Measurements from ENCODE around the gene PXDN.

The PXDN gene

DNA sequence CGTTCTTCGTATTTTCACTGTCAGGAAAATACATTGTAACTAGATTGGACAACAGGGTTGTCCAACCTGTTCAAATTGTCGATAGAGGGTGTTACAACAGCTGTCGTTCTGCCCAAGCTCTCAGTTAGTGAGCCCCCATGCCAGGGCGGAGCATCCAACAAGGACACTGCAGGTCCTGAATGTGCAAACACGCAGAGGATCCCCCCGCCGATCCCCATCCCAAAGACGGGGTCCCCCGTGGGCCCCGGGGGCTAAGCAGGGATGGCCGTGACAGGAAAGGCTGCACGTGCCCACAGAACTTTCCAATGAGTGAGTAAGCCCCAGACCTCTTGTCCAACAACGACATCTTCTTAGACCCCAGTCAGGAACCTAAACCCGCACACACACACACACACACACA, 140.8 kb downstream of the PXDN start:
- H3K4me3 ChIP-seq (ENCODE audit: low read length), result no peak overlapping the region
- TF ChIP-seq, protein P1, sequence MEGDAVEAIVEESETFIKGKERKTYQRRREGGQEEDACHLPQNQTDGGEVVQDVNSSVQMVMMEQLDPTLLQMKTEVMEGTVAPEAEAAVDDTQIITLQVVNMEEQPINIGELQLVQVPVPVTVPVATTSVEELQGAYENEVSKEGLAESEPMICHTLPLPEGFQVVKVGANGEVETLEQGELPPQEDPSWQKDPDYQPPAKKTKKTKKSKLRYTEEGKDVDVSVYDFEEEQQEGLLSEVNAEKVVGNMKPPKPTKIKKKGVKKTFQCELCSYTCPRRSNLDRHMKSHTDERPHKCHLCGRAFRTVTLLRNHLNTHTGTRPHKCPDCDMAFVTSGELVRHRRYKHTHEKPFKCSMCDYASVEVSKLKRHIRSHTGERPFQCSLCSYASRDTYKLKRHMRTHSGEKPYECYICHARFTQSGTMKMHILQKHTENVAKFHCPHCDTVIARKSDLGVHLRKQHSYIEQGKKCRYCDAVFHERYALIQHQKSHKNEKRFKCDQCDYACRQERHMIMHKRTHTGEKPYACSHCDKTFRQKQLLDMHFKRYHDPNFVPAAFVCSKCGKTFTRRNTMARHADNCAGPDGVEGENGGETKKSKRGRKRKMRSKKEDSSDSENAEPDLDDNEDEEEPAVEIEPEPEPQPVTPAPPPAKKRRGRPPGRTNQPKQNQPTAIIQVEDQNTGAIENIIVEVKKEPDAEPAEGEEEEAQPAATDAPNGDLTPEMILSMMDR (conservative IDR thresholded peaks at IDR 0.05; ENCODE audit: low read depth, low read length), result no peak
- DNase-seq (ENCODE audit: low read depth), result no peak

DNA sequence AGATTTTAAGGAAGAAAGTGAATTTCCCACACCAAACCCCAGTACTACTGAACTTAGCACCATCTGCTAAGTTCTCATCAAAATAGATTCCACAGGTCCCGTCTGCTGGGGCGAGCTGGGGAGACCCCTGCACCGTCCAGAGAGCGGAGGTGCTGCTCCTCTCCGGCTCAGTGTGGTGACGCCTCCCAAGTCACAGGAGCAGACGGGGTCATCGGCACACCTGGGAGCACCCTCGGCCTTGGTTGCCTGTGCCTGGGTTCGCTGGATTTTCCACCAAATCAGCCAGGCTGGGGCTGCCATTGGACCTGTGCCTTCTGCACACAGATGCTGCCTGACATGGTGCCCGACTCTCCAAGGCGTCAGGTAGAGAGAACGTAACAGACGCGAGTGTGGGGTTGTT, 141.3 kb downstream of the PXDN start:
- no peak overlapping the region for H3K4me3 ChIP-seq (ENCODE audit: low read length)
- TF ChIP-seq, protein P1 (conservative IDR thresholded peaks at IDR 0.05; ENCODE audit: low read depth, low read length), result no peak
- no peak for DNase-seq (ENCODE audit: low read depth)

GRCh38 chr2:1602278-1603010, 141.9 kb downstream of the PXDN start:
- DNase-seq (ENCODE audit: low read depth), result no peak
- no peak overlapping the region for H3K4me3 ChIP-seq (ENCODE audit: low read length)
- TF ChIP-seq, protein P1 (conservative IDR thresholded peaks at IDR 0.05; ENCODE audit: low read depth, low read length), result no peak

- TF ChIP-seq, protein P1 (conservative IDR thresholded peaks at IDR 0.05; ENCODE audit: low read depth, low read length), result no peak
- no peak for DNase-seq (ENCODE audit: low read depth)
- no peak overlapping the region for H3K4me3 ChIP-seq (ENCODE audit: low read length)
Observed at GRCh38 chr2:1601471-1602277, 142.6 kb downstream of the PXDN start.

DNA sequence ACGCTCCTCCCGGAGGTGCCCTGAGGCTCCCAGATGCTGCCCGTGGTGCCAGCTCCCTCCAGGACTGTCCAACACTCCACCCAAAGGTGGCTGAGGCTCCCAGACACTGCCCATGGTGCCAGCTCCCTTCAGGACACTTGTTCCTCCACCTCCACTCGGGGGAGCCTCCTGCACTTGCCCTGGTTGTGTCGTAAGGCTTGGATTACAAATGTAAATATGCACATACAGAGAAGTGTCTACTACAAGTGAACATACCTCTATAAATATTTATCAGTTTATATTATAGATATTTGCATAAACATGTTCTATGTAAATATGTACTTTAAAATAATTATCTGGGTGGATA, 143.3 kb downstream of the PXDN start:
- H3K4me3 ChIP-seq (ENCODE audit: low read length), result no peak overlapping the region
- DNase-seq (ENCODE audit: low read depth), result no peak
- TF ChIP-seq, protein P1 (conservative IDR thresholded peaks at IDR 0.05; ENCODE audit: low read depth, low read length), result no peak

GRCh38 chr2:1600191-1601066, 143.9 kb downstream of the PXDN start:
- no peak overlapping the region for H3K4me3 ChIP-seq (ENCODE audit: low read length)
- DNase-seq (ENCODE audit: low read depth), result no peak
- TF ChIP-seq, protein P1 (conservative IDR thresholded peaks at IDR 0.05; ENCODE audit: low read depth, low read length), result no peak
